Fibroblast of the aortic adventitia (primary cell): ENCODE data around the gene RAPGEF2. TPM values are rescaled to one million over a fixed set of nuclear protein-coding genes. Genes with fewer than 3 reads are reported as not detected.

ENCODE experiments used
- DNase-seq: peaks from one replicate; pipeline ENCODE4 v3.0.0-alpha.2; 2010; ENCODE audit warnings: low read depth
- H3K4me3 ChIP-seq: 2 replicates; pipeline ENCODE4 v1.5.1; 2011; ENCODE audit warnings: low read depth, mild to moderate bottlenecking, control low read depth, low read length, moderate library complexity
- total RNA-seq: library from RNA; depleted of rRNA; stranded (reverse); fragments of >200 nt; gene quantifications from 2 replicates; pipeline ENCODE4 v1.2.3, GENCODE V29; 2012; ENCODE audit warnings: low replicate concordance
- TF ChIP-seq, protein P1 (sequence below): IDR thresholded peaks from 2 replicates; pipeline ENCODE4 v1.5.1; 2011; ENCODE audit warnings: mild to moderate bottlenecking, low read length, control low read depth, inconsistent platforms; ENCODE audit not compliant: insufficient read depth

RAPGEF2 gene
- total RNA-seq, 1 donor: 44.0 TPM

DNA sequence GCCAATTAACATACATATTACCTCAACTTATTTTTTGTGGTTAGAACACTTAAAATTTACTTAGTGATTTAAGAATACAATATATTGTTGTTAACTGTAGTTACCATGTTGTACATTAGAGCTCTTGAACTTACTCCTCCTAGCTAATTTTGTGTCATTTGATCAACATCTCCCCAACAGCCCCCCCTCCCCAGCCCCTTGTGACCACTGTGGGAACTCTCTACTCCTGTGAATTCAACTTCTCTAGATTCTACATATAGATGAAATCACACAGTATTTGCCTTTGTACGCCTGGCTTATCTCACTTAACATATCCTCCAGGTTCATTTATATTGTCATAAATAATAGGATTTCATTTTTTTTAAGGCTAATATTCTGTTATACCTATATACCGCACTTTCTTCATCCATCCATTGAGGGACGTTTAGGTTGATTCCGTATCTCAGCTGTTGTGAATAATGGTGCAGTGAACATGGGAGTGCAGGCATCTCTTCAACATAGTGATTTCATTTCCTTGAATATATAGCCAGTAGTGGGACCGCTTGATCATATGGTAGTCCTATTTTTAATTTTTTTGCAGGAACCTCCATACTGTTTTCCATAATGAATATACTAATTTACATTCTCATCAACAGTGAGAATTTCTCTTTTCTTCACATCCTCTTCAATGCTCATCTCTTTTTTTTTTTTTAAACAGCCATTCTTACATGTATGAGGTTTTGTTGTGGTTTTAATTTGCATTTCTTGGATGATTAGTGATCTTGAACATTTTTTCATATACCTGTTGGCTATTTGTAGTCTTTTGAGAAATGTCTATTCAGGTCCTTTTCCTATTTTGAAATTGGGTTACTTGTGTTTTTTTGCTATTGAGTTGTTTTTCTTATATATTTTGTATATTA is 66.8 kb downstream of the RAPGEF2 start:
- DNase-seq: no peak
- TF ChIP-seq, protein P1, sequence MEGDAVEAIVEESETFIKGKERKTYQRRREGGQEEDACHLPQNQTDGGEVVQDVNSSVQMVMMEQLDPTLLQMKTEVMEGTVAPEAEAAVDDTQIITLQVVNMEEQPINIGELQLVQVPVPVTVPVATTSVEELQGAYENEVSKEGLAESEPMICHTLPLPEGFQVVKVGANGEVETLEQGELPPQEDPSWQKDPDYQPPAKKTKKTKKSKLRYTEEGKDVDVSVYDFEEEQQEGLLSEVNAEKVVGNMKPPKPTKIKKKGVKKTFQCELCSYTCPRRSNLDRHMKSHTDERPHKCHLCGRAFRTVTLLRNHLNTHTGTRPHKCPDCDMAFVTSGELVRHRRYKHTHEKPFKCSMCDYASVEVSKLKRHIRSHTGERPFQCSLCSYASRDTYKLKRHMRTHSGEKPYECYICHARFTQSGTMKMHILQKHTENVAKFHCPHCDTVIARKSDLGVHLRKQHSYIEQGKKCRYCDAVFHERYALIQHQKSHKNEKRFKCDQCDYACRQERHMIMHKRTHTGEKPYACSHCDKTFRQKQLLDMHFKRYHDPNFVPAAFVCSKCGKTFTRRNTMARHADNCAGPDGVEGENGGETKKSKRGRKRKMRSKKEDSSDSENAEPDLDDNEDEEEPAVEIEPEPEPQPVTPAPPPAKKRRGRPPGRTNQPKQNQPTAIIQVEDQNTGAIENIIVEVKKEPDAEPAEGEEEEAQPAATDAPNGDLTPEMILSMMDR: no peak
- no peak overlapping the region for H3K4me3 ChIP-seq

DNA sequence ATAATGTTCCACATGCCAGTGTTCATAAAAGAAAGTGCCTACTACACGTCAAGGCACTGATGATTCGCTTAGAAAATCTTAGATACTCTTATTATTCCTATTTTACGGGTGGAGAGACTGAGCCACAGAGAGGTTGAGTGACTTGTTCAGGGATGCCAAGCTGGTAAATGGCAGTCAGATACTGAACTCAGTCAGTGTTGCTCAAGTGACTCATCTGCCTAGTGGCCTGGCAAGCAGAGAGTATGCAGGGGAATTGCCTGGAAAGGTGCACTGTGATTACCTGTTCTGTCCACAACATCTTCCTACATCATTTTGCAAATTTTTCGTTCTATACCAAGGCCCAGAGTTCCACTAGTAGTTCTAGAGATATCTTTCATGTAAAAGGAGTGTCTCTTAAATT is 68.4 kb downstream of the RAPGEF2 start:
- no peak for DNase-seq
- TF ChIP-seq, protein P1: no peak
- H3K4me3 ChIP-seq: no peak overlapping the region

DNA sequence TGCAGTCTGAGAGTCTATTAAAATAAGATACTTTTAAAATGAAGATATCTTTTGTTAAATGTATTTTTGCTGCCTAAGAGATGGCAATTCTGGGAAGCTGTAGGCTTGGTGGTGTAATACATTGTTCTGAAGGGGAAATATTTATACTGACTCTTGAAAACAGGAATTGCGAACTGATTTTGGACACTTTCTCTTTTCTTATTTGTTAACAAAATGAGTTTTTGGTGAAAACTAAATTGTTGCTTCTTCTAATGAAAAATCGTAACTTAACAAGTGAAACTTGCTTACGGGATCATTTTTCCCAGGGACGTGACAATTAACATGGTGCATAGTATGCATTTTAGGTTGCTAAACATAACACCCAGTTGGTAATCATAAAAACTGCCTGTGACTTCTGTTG is 71.0 kb downstream of the RAPGEF2 start:
- TF ChIP-seq, protein P1: no peak
- H3K4me3 ChIP-seq: no peak overlapping the region
- no peak for DNase-seq

DNA sequence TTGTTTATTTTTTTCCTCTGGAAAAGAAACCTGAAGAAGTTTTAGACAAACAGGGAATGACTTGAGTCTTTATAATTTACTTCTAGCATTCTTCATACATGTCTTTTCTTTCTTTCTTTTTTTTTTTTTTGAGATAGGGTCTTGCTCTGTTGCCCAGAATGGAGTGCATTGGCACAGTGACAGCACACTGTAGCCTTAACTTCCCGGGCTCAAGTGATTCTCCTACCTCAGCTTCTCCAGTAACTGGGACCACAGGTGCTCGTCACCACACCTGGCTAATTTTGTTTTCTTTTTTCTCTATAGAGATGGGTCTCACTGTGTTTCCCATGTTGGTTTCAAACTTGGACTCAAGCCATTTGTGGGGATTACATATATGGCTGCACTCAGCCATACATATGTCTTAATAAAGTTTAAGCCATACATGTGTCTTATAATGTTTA is 71.8 kb downstream of the RAPGEF2 start:
- DNase-seq: no peak
- TF ChIP-seq, protein P1: no peak

DNA sequence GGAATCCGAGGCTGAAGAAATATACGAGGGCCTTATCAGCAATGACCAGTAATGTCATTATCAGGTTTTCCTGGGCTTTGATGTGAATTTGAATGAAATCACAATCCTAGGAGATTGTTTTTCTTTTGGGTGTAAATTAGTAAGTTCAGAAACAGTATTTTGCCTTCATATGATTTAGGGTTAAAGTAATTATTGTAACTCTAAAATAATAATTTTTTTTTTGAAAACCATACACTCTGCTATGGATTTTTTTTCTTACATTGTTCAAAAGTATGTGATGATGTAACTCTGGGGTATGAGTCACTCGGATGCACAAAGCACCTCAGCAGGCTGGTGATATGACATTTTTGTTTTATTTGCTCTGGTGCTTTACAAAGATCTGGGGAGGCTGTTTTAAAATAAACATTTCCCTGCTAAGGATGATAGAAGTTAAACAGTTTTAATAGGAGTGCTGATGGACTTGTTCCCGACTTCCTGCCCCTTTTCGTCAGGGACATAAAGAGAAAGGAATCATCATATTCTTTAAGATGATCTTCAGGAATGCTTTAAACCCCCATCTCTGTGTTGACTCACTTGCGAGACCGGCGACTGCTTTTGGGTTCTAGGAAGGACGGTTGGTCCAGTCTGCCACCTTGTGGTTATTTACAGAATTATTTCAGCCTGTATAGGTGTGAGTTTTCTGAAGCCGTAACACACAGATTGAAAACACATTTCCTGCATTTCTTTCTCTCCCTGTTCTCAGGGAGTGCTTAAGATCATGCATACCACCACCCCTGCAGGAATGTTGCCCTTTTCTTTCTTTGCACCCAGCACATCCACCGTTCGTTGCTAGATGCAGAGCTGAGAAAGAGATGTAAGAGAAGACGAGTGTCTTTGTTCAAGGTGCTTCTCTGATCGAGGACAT is 72.5 kb downstream of the RAPGEF2 start:
- peak overlapping the region; percentile 48 for H3K4me3 ChIP-seq
- DNase-seq: peak; percentile 94
- TF ChIP-seq, protein P1: peak; percentile 71

More for the DNA sequence above, 71.8 kb downstream of the RAPGEF2 start:
- no peak overlapping the region for H3K4me3 ChIP-seq

DNA sequence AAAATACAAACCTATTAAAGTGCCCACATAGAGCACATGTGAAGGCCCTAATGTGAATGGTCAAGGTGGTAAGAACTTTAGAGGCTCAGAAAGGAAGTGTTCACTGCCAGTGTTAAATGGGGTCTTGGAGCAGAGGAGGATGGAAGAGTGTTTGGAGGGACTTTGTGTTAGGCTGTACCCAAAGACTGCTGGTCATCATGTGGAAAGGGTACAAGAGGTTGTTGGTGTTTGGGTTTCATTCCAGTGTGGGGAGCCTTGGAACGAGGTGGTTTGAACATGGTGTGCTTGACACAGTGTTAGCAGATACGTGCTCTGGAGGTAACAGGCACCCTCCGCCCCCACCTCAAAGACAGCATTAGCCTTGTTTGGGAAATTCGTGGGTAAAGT is 73.1 kb downstream of the RAPGEF2 start:
- H3K4me3 ChIP-seq: peak overlapping the region; percentile 48
- TF ChIP-seq, protein P1: no peak
- no peak for DNase-seq
